DMS79 treated with DMSO at 0.1 percent for 48 hours (cell line): Measurements from ENCODE around the gene HSPB2.
"Not testable (repeated sequence)": the region's sequence is repeated elsewhere in the genome, so short reads cannot be mapped to it uniquely, and the experiment has no call there.

ENCODE experiments used
- DNase-seq: peaks from one replicate; lab custom pipeline; 2025; lab: John Stamatoyannopoulos, UW

Gene HSPB2

DNA sequence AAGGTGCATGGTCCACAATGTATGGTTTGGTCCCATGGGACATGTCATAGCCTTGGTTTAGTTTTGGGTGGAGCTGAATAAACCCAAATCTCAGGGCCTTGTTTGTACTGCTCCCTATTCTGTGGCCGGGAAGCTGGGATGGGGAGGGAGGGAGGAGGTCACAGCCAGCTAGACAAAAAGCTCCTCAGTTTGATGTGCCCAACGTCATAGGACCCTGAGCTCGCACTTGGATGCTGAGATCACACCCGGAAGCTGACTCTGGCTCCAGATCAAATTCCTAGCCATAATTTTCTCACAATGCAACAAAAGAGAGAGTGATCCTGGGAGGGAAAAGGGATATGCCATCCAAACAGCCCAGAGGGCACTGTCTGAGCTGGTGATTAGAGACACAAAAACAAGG, 1.5 kb downstream of the HSPB2 start:
- DNase-seq = no peak

DNA sequence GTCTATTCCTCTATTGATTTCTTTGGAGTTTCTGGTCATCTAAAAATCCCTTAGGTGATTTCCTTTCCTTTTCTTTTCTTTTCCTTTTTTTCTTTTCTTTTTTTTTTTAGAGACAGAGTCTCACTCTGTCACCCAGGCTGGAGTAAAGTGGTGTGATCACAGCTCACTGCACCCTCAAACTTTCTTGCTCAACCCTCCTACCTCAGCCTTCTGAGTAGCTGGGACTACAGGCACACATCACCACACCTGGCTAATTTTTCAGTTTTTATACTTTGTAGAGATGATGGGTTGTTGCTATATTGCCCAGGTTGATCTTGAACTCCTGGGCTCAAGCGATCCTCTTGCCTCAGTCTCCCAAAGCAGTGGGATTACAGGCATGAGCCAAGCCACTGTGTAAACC, 4.2 kb downstream of the HSPB2 start:
- no peak for DNase-seq

DNA sequence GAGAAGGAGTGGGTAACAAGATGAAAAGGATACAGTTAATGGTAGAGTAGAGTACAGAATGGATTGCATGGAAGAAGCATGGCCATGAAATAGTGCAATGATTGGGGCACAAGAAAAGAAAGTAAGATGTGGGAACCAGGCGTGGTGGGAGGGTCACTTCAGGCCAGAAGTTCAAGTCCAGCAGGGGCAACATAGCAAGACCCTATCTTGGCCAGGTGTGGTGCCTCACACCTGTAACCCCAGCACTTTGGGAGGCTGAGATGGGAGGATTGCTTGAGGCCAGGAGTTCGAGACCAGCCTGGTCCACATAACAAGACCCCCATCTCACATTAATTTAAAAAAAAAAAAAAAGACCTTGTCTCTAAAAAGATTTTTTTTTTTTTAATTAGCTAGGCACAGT, 4.8 kb downstream of the HSPB2 start:
- DNase-seq = no peak

DNA sequence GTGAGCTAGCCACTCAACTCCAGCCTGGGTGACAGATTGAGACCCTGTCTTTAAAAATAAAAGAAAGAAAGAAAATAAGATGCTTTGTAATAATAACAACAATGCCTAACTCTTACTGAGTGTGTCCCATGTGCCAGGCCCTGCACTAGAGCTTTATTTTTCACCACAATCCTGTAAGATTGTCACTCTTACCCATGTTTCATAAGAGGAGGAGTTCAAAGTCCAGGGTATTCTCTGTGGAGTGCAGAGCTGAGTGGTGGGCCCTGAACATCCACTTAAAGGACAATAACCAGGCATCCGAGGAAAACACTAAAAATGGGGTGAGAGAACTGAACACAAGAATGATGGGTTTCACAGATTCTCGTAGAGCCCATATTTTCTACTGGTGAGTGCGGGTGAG, 5.3 kb downstream of the HSPB2 start:
- DNase-seq = no peak

DNA sequence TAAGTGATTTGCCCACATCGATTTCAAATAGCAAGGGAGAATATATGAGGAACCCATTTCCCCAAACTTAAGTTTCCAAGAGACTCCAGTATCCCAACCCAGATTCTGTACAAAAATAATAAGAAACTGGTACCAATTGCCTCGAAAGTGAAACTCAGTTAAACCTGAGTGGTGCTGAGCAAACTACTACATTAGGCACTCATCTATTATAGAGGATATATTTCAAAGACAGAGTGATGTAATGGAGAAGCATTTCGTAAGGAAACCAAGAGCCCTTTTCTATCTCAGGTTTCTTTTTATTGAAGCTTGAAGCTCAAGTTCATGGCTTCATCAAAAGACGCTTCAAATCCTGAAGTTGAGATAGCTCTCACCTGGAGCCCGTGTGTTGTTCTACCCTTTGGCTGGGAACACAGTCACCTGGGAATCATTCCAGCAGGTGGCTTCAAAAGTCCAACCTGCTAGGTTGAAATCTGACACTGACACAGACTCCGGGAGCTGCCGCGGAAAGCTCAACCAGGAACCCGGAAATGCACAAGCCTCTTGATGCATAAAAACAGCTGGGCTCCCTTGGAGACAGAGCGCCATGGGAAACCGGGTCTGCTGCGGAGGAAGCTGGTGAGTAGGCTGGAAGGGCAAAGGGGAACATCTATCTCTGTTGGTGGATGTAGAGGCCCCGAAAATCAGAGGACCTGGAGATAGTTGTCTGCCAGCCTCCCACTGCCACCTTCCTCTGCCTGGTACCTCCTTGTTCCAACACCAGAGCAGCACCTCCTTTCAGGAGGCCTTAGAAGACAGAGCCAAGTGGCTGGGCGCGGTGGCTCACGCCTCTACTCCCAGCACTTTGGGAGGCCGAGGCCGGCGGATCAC, 6.1 kb downstream of the HSPB2 start, which contains the start of gene C11orf52:
TSS of gene C11orf52 (plus strand) at position 524 of the 867 bp plus-strand sequence. CDS start at position 584, 60 bp downstream.
- DNase-seq = peak; percentile 98

DNA sequence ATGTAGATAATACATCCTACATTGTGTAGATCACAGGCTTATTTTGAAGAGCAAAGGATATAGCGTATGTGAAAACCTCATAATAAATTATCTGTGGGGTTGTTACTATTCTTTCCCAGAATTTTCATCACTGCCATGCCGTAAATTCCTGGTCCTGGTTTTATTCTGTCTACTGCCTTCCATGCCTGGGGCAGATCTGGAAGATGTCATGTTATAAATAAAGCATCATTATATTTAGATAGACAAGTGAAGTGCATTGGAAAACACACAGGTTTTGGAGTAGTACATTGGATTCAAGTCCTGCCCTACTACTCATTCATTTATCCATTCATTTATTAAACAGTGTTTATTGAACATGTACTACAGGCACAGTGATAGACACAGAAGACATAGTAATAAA, 8.4 kb downstream of the HSPB2 start:
- no peak for DNase-seq

DNA sequence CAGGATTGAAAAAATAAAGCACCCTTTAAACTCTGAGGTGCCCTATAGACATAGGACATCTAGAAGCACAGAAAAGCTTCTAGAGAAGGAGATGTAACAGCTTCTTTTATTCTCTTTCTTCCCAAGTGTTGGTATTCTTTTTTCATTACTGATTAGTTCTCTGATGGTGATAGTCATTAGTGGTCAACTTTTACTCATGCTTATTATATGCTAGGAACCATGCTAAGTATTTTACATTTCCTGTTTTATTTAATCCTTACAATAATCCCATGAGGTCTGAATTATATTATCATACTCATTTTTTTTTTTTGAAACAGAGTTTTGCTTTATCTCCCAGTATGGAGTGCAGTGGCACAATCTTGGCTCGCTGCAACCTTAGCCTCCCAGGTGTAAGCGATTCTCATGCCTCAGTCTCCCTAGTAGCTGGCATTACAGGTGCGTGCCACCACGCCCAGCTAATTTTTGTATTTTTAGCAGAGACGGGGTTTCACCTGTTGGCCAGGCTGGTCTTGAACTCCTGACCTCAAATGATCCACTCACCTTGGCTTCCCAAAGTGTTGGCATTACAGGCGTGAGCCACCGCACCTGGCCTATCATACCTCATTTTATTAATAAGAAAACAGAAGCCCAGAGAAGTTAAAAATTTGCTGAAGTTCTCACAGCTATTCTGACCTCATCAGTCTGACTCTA, 9.2 kb downstream of the HSPB2 start:
- DNase-seq = no peak

DNA sequence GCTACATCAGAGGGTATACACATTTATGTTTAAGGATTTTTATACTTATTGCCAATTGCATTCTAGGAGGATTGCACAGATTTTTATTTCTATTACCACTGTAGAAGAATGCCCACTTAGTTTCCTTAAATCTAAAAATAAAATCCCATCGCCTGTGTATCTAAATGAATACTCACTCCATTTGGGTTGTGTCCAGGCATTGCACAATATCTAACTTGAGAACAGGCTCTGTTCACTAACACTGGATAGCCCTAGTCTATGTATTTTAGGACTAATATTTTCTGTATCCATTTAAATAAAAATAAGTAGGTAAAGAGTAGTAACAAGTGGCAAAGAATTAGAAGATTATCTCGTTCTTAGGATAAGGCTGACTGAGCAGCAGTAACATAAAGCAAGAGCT, 10.3 kb downstream of the HSPB2 start:
- DNase-seq = no peak

DNA sequence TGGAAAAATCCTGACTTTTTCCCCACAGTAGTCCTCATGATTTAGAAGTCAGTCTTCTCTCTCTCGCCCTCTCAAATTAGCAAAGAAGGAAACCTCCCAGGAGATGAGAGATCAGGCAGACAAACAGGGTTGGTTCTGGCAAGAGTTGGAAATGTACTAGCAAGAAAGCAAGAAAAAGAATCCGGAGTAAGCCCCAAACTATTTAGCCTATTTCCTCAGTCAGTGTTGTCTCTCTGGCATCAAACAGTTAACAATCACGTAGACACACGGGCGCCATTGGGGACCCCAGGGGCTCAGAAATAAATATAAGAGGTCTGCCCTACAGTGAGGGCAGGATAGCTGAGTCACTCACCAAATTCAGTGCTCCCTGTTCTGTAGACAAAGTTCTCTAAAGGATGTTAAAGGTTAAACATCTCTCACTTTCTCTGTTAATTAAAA, 10.8 kb downstream of the HSPB2 start:
- no peak for DNase-seq

DNA sequence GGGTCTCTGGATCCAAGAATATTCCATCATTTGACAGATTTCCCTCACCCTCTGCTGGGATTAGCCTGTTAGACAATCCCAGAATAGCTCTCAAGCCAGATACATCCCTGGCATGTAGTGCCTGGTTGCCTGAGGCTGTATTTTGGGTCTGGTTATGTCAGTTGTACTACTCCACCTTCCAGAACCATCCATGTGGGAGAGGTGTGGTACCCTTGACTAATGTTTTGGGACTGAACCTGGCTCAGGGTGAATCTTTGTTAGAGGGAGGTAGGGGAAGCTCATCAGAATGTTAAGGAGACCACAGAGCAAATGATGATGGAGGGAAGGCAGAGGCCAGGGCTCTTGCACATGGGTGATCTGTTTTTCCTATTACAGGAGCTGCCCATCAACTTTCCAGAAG, 11.4 kb downstream of the HSPB2 start:
- DNase-seq = no peak

DNA sequence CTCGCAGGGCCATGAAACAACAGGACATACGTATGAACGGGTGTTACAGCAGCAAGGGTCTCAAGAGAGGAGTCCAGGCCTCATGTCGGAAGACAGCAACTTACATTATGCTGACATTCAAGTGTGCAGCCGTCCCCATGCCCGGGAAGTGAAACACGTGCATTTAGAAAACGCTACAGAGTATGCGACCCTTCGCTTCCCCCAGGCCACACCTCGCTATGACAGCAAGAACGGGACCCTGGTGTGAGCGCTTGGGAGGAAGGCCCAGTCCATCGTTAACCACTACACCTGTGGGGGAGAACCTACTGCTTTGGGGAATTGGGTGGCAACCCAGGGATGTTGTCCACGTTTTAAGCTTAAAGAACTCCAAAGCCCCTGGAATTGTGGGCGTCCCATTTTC, 13.4 kb downstream of the HSPB2 start:
- no peak for DNase-seq

DNA sequence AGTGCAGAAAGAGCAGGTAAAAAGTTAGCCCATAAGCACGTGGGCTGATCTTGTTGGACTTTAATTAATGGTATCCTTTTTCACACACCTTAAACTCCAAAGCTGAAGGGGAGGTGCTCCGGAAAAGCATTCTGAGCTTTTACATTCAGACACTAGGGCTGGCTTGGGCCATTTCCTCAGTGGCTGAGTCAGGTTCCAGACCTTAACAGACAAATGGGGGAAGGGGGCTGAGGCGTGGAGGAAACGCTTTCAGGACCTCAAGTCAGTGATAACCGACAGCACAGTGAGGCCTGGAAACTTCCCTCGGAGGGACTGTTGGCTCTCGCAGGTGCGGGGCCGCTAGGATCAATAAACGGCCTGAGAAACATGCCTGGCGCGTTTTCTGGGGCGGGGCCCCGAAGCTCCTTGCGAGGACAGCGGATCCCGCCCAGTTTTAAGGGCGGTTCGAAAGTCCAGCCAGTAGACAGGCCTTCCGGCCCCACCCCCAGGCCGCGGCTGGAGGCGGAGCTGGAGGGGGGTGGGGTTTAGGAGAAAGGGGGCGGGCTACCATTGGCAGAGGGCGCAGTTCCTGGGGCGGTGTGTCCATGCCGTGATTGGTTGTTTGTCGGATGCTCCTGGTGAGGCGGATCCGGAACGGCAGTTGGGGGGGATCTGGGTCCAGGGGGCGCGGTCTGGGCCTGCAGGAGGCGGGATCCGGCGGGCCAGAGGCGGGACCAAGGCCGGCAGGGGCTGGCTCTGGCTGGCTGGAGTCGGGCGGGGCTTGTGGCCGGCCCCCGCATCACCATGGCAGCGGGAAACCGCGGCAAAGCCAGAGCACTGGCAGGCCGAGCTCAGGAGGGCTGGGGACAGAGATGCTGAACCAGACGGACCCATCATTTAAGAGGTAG, 14.2 kb downstream of the HSPB2 start:
- DNase-seq = peak; percentile 98

DNA sequence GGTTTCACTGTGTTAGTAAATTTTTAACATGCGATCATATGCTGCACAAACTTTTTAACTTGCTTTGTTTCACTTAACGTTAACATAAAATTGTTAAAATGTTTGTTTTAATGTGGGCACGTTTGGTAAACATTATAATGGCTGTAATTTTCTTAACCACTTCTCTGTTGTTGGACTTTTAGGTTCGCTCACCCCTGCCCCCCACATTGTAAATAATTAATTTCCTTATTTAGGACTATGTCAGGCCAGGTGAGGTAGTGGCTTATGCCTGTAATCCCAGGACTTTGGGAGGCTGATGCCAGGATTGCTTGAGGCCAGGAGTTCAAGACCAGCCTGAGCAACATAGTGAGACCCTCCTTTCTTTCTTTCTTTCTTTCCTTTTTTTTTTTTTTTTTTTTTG, 17.9 kb downstream of the HSPB2 start:
- DNase-seq = no peak

DNA sequence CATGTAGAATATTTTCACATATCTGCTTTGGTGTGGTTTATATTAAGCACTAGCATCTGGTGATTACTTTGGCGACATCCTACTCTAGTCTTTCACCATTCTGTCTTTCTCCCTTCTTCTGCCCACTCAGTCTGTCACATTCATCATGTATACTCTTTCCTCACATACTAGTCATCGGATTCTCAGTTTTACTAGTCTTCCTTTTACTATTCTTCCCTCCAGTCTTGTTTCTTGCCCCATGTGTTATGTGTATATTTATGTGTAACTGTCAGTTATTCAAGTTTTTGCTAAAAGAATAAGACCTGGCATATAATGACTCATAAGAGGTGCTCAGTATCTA, 20.0 kb downstream of the HSPB2 start:
- DNase-seq = no peak

DNA sequence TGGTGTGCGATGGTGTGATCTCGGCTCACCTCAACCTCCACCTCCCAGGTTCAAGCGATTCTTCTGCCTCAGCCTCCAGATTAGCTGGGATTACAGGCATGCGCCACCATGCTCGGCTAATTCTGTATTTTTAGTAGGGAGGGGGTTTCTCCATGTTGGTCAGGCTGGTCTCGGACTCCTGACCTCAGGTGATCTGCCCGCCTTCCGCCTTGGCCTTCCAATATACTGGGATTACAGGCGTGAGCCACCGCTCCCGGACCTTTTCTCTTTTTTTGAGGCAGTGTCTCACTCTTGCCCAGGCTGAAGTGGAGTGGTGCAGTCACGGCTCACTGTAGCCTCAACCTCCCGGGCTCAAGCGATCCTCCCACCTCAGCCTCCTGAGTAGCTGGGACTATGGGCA, 20.6 kb downstream of the HSPB2 start:
- DNase-seq = not testable (repeated sequence)

DNA sequence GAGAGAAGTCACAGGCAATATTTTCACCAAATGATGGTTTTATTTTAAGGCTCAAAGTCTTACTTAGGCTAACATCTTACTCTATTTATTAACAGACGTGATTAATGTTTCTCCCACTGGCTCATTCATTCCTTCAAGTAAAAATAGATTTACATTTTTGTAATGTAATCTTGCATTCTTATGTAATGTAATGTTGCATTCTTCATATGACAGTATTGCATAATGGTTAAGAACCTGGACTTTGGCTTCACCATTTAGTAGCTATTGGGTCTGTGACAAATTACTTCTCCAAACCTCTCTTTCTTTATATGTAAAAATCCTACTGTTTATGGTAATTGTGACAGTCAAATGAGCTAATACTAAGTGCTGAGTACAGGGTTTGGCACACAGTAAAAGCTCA, 21.3 kb downstream of the HSPB2 start:
- DNase-seq = no peak

DNA sequence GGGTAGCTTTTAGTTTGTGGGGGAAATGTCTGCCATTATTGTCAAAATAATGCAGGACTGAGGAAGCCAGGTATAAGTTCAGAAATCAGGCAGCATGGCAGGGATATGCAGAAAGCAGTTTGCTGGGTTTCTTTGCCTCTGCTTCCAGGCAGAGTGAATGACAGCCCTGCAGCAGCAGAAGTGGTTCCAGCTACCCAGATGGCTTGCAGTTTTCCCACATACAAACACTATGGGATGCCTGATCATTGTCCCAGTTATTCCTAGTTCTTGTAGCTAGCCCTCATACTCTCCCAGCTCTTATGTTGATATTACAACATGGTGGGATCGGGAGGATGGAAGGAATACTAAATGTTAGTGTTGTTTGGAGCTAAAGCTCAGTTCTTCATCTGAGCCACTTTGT, 21.8 kb downstream of the HSPB2 start:
- no peak for DNase-seq

DNA sequence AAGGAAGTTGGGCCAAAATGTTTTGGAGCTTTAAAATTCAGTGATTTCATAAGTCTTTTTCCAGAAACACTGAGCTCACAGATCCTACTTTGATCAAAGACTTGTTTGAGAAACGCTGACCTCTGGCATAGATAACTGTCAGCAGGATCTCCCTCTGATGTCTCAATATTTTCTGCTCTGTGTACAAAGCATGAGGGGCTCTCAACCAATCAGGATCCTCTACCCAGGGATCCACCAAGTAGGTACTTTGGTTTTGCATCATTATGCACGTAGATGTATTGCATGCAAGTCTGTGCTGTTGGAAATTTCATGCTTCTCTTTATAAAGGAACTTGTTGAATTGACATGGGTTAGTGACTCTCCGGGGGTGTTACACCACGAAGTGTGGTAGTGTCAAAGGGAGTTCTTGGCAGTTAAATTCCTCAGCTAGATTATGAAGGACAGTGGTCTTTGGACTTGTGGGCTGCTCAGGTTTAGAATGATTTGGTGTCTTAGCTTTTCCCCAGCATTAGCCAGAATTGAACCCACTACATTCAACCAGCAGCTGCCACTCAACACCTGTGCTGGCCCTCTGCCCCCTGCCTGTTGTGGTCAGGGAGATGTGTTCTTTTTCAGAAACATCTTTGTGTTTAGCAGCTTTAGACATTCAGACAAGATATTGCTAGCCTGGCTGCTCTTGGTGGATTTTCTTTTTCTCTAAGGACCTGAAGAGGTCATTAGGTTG, 22.9 kb downstream of the HSPB2 start:
- DNase-seq = no peak

DNA sequence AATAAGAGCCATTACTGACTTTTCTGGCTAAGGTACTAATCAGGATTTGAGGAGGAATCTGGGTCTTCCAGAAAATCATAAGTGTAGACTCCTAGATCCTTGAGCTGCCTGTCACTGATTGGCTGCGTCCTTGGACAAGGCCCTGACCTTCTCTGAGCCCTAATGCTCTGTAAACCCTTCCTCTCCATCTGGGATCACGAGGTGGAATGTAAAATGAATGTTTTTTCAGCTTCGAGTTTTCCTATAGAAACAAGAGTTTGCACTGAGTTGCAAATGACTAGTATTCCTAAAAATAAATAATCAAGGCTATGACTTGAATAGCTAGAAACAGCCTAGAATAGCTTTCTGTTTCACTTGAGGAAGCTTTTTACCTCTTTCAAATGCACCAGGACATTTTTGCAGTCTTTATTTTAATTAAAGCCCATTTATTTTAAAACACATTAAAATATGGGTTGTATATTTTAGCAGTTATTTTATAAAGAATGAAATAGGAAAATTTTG, 23.6 kb downstream of the HSPB2 start:
- DNase-seq = peak; percentile 66

DNA sequence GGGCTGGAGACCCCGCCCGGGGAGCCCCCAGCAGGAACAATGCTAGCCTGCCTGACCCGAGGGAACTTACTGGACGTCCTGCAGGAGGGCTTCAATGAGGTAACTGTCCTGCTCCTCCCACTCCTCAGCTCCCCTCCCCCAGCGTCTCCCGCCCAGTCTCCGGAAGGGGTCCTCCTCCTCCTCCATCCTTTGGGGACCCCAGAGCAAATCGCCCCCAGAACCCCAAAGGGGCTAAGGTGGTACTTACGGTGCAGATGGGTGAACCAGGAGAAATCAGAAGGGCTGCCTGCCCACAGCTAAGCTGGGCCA, 24.9 kb downstream of the HSPB2 start:
- DNase-seq = no peak

DNA sequence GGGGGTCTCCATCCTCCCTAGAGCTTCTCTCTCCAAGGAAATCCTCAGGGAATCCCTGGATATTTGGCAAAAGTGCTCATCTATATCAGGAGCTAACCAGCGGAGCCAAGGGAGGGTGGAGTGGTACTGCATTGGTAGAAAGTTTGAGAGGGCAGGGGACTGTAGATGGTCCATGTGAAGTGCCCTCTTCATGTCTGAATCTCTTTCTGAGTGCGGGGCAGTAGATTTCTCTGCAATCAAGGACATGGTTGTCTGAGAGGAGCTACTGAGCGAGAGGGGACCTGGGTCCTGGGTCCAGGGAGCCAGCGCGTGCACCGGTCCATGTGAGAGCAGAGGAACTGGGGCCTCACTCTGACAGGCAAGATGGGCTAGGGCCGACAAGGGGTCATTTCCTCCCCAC, 25.3 kb downstream of the HSPB2 start:
- no peak for DNase-seq

DNA sequence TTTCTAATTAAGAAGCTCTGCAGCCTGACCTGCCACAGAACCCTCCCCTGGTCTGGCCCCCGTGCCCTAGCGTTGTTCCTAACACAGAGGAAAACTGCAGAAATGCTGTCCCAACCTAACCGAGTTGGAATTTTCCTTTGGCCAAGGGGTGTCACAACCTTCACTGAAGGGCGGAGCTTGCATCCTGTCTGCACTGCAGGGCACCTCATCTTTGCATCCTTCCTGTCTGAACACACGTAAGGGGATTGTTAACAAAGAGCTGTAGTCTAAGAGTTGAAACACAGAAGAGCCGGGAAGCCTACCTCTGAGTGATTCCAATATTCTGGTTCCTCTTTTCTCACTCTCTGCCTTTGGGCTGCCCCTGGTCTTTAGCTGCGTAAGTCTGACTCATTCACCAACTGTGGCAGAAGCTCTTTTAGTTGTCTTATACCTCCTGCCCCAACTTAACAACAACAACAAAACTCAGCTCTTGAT, 26.2 kb downstream of the HSPB2 start:
- no peak for DNase-seq
